ENCODE results near the gene FOXP1.

FOXP1 gene

GRCh38 chr3:70919661-70920060 lies 663.9 kb downstream of the FOXP1 start:
- FAIRE-seq = no peak

- FAIRE-seq = no peak
Observed at GRCh38 chr3:70919091-70919490, 664.4 kb downstream of the FOXP1 start.

- FAIRE-seq = no peak
Observed at GRCh38 chr3:70916375-70917055, 667.0 kb downstream of the FOXP1 start.

GRCh38 chr3:70914862-70915261 lies 668.7 kb downstream of the FOXP1 start:
- no peak for FAIRE-seq

GRCh38 chr3:70911719-70912118 lies 671.8 kb downstream of the FOXP1 start:
- no peak for FAIRE-seq

GRCh38 chr3:70905491-70905890 lies 678.0 kb downstream of the FOXP1 start:
- FAIRE-seq = no peak
